HG03025 (cell line): Measurements from ENCODE around the gene PRKD2.

ENCODE experiments used
- ATAC-seq: cut with Tn5 transposase; IDR thresholded peaks from one replicate; pipeline ENCODE4 v1.9.1; 2021; ENCODE audit warnings: mild to moderate bottlenecking, moderate library complexity; ENCODE audit not compliant: unreplicated experiment, low FRiP score

PRKD2 gene

DNA sequence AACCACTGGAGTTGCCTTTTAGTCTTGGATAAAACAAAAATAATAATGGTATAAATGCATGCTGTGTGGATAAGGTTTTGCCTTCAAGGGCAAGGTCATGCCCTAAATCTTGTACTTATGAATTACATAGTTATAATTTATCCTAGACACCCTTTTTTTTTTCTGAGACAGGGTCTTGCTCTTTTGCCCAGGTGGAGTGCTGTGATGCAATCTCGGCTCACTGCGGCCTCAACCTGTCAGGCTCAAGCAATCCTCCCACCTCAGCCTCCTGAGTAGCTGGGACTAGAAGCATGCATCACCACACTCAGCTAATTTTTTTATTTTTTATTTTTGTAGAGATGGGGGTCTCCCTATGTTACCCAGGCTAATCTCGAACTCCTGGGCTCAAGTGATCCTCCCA lies 48.3 kb downstream of the PRKD2 start:
- no peak for ATAC-seq

DNA sequence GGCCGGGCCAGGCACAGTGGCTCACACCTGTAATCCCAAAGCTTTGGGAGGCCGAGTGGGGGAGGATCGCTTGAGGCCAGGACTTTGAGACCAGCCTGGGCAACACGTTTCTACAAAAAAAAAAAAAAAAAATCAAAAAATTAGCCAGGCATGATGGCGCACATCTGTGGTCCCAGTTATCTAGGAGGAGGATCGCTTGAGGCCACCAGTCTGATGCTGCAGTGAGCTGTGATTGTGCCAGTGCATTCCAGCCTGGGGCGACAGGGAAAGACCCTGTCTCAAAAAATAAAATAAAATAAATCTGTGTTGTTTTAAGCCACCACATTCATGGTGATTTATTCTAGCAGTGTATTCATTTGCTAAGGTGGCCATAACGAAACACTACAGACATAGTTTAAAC lies 51.8 kb downstream of the PRKD2 start:
- no peak for ATAC-seq

DNA sequence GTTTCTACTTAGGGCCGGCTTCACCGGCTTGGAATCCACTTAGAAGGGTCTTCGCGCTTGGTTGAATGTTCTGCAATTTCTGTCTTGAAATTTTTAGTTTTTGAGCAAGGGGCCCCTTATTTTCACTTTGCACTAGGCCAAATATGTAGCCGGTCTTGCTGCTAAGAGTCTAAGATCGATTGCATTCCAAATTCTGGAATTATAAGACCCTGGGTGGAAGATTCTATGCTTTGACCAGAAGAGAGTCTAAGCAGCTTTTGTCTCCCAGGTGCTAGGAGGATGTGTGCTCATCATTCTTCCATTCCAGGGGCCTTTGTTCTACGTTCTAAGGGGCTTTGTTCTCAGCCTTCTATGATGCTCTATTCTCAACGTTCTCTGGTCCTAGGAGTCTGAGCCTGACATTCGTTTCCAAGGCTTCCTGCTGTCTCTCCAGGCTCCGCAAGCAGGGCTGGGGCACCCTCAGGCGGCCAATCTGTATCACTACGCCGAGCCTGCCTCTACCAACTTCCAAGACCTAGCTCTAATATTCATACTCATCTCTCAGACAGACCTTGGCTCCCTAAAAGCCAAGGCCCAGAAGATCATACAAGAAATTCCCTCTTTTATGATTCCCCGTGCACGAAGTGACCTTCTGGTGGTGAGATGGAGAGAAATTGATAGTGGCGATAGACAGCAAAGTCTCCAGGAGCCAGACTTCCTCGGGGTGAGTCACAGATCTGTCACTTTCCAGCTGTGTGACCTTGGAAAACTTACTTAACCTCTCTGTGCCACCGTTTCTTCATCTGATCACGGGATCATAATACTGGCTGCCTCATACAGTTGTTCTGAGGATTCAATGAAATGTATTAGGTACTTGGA lies 55.0 kb downstream of the PRKD2 start:
- no peak for ATAC-seq

DNA sequence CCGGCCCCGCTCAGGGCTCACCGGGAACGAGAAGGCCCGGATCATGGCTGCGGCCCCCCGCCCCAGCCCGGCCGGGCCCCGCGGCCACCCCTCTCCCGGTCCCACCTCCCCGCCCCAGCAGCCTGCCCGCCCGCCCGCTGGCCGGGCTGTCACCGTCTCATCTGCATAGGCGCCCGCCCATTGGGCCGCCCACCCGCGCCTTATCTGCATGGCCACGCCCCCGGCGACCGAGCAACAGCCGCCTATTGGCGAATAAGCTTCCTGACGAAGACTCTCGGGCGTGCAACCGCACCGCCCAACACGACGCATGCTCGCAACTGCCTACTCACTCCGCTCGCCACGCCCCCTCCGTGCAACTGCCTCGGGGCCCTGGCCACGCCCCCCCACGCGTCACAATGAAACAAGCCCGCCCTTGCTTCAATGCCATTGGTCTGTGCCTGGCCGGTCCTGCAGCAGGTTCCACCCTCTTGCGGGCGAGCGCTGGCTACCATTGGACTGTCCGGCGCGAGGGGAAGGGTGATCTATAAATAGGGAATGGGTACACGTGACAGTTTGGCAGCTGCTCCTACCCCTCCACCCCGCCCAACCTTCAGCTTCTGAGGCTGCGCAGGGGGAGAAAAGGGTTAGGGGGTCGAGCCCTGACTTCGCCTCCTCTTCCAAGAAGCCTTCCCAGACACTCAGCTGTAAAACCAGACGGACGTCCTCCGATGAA lies 55.7 kb downstream of the PRKD2 start, which contains the start of gene DACT3:
DACT3 (minus strand) TSS at position 163 of the 712 bp plus-strand sequence; CDS start at position 45, 118 bp downstream.
- ATAC-seq, result peak; percentile 89

DNA sequence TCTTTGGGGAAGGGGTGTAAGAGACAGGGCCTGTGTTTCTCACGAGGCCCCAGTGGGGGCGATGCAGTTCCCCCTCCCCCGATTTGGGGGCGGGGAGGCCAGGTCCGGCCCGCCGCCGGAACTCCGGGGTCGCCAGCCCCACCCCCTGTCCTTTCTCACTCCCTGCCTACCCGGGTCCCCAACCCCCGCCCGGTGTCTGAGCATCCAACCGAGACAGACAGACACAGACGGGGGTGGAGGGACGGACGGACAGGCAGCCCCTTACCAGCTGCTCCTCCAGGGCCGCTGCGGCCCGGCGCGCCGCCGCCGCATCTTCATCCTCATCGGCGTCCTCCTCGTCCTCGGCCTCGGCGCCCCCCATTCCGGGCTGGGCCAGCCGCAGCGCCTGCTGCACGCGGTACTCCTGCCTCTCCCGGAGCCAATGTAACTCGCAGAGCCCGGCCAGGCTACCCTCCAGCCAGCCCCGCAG lies 56.3 kb downstream of the PRKD2 start:
- ATAC-seq, result no peak

DNA sequence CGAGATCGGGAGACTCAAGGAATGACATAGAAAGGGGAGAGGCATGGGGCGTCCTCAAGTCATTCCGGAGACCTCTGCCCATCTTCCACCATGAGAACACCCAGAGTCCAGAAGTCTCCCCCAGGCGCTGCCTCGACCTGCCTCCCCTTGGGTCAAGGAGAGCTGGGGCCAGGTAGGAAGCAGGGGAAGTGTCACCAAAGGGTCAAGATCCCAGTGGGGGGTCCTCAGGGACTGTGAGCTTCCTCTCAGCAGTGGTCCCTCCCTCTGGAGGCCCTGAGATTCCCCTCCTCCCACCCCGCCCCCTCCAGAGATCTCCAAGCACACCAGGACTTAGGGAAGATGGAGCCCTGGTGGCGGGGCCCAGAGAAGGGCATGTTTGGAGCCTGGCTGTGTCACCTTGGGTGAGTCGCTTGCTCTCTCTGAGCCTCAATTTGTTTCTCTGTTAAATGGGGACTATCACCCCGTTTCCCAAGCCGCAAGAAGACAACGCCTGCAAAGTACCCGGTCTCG lies 56.9 kb downstream of the PRKD2 start:
- no peak for ATAC-seq

GRCh38 chr19:46659151-46660007 lies 57.5 kb downstream of the PRKD2 start:
- no peak for ATAC-seq

DNA sequence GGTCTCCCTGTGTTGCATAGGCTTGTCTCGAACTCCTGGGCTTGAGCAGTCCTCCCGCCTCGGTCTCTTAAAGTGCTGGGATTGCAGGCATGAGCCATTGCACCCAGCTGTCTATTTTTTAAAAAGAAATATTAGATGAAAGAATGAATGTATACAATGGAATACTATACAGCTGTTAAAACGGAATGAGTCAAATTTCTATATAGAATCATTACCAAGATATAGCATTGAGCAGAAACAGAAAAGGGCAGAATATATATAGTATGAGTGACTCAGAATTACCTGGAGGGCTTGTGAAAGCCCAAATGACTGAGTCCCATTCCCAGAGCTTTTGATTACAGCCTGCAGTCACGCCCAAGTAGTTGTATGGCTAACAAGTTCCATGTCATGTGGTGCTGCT lies 60.4 kb downstream of the PRKD2 start:
- ATAC-seq, result no peak

- no peak for ATAC-seq
Observed at GRCh38 chr19:46654621-46655152, 62.2 kb downstream of the PRKD2 start.

DNA sequence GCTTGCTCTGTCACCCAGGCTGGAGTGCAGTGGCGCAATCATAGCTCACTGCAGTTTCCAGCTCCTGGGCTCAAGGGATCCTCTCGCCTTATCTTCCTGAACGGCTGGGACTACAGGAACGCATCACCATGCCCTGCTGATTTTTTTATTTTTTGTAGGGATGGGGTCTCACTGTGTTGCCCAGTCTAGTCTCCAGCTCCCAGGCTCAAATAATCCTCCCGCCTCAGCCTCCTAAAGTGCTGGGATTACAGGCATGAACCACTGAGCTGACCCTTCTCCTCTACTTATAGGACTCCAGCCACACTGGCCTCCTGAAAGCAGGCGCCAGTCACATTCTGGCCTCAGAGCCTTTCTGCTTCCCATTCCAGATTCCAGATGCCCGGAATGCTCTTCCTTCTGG lies 66.5 kb downstream of the PRKD2 start:
- no peak for ATAC-seq

- no peak for ATAC-seq
Observed at GRCh38 chr19:46648961-46649960, 67.7 kb downstream of the PRKD2 start.

GRCh38 chr19:46648060-46648960 lies 68.6 kb downstream of the PRKD2 start:
- ATAC-seq, result no peak

DNA sequence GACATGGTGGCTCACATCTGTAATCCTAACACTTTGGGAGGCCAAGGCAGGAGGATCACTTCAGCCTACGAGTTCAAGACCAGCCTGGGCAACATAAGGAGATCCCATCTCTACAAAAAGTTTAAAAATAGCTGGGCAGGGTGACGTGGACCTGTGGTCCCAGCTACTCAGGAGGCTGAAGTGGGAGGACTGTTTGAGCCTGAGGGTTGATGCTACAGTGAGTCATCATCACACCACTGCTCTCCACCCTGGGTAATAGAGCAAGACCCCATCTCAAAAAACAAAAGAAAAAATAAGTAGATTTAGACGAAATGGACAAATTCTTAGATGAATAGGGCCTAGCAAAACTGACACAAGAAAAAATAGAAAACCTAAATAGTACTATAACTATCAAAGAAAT lies 70.5 kb downstream of the PRKD2 start:
- no peak for ATAC-seq

- ATAC-seq, result no peak
Observed at GRCh38 chr19:46644720-46645119, 72.2 kb downstream of the PRKD2 start.

GRCh38 chr19:46640656-46641055 lies 76.3 kb downstream of the PRKD2 start:
- ATAC-seq, result no peak

- ATAC-seq, result no peak
Observed at GRCh38 chr19:46639358-46640182, 77.3 kb downstream of the PRKD2 start.

DNA sequence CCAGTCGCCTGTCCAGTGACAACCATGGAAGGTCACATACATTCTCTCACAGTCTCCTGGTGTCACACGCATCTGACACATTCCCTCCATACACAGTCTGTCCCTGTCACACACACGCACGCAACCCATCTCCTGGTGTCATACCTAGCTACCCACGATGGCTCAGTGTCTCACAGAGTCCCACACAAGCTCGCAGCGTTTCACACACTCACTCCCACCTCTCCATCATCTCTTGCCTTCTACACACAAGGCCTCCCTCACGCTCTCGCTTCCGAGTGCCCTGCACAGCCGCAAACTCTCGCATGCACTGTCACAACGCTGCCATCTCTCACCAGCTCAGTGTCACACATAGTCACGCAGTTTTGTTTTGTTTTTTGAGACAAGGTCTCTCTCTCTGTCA lies 79.7 kb downstream of the PRKD2 start:
- ATAC-seq, result no peak
